Measurements from ENCODE around the gene CREG2.
"Not testable (repeated sequence)": the region's sequence is repeated elsewhere in the genome, so short reads cannot be mapped to it uniquely, and the experiment has no call there.

The CREG2 gene

DNA sequence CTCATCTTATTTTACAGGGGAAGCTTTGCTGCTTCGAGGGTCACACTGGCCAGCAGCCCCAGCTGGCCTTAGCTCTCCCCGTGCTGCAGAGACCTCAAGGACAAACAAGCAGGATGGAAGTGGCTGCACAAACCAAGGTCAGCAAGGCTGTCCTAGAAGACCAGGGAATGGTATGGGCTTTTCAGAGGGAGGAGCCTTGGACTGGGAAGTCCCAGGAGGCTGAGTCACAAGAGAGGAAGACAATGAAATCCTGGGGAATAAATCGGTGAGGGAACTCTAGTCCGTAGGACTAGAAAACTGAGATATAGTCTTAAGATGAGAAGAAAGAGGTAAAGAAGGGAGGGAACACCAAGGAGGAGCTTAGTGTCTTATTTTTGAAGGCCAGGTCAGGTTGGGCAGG, 15.7 kb downstream of the CREG2 start:
- DNase-seq, result no peak

- DNase-seq, result no peak
Observed at GRCh38 chr2:101369100-101369499, 18.2 kb downstream of the CREG2 start.

DNA sequence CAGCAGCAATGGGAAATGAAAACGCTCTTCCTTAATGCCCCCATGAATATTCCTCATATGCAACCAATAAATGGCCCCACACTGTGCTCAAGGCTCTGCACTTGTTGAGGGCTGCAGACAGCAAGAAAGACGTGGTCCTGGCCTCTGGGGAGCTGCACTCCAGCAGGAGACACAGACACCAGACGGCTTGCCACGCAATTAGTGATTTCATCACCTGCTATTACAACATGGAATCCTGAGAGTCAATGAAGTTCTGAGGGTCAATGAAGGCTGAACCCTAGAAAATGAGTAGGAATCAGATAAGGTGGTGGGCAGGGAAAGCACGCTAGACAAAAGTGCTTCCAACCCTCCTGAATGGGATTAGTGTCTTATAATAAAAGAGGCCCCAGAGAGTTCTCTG, 18.9 kb downstream of the CREG2 start:
- no peak for DNase-seq

- DNase-seq, result no peak
Observed at GRCh38 chr2:101367508-101367907, 19.8 kb downstream of the CREG2 start.

GRCh38 chr2:101364878-101365277, 22.4 kb downstream of the CREG2 start:
- no peak for DNase-seq

DNA sequence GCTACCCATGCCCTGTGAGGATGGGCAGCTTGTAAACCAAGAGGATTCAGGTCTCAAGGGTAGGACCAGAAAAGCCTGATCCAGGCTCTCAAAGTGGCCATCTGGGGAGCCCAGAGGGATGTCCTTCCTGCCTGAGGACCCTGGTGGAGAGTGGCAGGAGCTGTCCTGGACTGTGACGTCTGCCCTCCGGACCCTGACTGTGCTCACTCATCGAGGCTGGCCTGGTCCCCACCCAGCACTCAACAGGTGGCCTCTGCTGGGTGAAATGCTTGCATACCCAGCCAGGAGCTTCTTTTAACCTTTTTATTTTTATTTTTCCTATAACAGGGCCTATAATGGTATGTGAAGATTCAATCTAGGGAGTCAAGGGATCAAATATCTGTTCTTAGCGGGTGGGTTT, 24.5 kb downstream of the CREG2 start:
- no peak for DNase-seq

GRCh38 chr2:101362316-101362715, 25.0 kb downstream of the CREG2 start:
- no peak for DNase-seq

GRCh38 chr2:101361522-101361921, 25.8 kb downstream of the CREG2 start:
- no peak for DNase-seq

- DNase-seq, result no peak
Observed at GRCh38 chr2:101361121-101361520, 26.2 kb downstream of the CREG2 start.

DNA sequence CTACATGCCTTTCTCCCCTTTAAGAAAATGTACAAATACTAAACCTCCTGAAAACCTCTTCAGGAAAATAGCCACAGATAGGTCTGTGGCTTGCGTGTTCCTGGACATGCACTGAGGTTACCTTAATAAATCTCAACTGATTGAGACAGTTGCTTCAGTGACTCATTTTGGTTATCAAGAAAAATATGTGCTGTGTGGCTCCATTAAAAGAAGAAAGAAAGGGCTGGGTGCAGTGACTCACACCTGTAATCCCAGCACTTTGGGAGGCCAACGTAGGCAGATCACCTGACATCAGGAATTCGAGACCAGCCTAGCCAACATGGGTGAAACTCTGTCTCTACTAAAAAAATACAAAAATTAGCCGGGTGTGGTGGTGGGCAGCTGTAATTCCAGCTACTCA, 27.1 kb downstream of the CREG2 start:
- no peak for DNase-seq

- no peak for DNase-seq
Observed at GRCh38 chr2:101359410-101359954, 27.8 kb downstream of the CREG2 start.

- no peak for DNase-seq
Observed at GRCh38 chr2:101357376-101357775, 29.9 kb downstream of the CREG2 start.

DNA sequence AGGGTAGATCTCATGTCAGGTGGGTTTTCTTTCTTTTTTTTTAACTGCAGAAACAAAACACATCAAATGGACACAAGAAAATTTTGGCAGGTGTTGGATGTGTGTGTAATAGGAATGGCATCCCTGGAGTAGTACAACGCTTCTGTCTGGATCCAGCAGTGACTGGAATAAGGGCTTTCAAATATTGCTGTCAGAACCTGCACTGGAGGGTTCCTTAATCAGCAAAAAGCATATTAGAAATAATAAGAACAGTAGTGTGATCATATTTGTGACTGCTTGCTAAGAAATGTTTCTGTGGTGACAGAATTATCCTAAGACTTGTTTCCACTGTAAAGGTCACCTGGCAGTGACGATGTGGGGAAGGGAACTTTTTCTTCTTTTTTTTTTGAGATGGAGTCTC, 30.8 kb downstream of the CREG2 start:
- DNase-seq, result no peak

DNA sequence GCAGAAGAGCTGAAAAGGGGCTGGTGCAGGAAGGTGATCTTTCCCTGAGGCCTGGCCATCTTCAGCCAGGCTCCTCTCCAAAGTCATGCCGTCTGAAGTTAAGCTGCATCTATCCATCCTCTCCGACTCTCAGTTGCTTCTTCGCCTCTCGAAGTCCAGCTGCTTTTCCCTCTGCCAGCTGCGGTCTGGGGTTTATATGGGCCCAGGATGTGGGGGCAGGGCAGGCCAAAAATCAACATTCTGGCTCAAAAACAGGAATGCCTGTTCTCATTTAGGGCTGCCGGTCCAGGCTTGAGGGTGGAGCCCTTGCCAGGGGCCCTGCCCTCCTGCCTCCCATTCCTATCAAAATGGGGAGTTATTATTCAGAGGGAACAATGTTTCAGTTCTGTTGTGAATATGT, 31.2 kb downstream of the CREG2 start:
- DNase-seq, result no peak

GRCh38 chr2:101355401-101356054, 31.8 kb downstream of the CREG2 start:
- DNase-seq, result no peak

DNA sequence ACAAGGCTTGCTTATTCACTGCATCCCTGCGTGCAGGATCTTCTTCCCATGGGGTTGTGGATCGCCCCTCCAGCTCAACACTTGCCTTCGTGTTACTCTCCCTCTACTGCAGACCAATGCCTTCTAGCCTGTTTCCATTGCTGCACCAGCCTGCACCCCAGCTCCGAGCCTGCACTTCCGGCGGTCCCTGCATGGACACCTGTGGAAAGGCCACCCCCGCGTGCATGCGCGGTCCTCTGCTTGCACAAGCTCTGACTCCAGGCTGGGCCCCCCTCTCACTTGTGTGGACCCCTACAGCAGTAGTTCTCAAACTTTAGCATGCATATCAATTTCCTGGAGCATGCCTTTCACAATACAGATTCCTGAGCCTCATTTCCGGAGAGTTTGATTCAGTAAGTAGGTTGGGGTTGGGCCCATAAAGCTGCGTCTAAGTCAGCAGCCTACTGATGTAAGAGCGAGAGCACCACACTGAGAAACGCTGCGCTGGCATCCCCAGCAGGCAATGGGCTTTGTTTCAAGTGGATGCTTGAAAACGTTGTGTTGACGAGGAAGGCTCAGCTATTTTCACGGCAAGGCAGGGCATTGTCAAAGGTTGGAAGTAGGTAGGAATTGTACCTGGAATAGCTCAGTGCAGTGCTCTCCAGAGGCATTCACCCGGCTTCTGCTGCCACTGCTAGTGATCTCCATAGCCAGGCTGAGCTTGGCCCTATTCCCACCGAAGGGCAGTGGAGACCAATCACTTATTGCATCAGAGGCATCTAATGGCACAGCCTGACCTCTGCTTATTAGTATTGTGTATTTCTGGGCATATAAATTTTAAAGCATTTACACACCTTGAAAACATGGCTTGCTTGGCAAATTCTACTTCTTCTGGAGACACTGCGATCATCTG, 32.6 kb downstream of the CREG2 start:
- DNase-seq, result no peak

DNA sequence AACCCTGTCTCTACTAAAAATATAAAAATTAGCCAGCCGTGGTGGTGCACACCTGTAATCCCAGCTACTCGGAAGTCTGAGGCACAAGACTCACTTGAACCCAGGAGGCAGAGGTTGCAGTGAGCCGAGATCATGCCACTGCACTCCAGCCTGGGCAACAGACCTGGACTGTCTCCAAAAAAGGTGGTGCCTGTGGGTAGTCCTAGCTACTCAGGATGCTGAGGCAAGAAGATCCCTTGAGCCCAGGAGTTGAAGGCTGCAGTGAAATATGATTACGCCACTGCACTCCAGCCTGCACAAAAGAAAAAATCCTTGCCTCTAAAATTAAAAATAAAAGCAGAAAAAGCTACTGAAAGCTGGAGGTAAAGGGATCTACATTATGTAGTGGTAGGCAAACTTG, 34.7 kb downstream of the CREG2 start:
- not testable (repeated sequence) for DNase-seq

GRCh38 chr2:101351207-101351606, 36.1 kb downstream of the CREG2 start:
- DNase-seq, result no peak

- DNase-seq, result no peak
Observed at GRCh38 chr2:101349893-101350662, 37.2 kb downstream of the CREG2 start.

DNA sequence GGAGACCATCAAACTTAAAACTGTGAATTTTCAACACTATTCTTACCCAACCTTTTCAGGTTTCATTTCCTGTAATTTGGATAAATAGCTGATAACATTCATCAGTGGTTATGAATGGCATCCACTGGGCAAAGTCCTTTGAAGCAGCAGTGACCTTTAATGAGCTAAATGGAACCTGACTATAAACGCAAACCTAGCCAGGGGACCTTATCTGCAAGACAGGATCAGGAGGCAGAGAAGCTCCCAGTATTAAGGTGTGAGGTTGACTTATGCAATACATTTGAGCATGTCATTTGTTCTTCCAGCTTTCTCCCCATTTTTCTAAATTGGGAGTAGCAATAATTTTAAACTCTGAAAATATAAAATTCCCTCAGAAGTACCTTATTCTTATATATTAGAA, 38.4 kb downstream of the CREG2 start:
- DNase-seq, result no peak

DNA sequence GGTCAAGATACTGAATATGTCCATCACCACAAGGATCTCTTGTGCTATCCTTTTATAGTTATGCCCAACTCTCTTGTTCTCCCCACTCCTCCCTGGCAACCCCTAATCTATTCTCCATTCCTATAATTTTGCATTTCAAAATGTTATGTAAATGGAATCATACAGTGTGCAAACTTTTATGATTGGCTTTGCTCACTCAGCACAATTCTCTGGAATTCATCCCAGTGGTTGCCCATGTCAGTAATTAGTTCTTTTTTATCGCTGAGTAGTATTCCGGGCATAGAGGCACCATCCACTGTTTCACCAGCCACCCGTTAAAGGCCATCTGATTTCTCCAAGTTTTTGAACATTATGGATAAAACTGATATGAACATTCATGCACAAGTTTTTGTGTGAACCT, 40.4 kb downstream of the CREG2 start:
- no peak for DNase-seq

- no peak for DNase-seq
Observed at GRCh38 chr2:101344137-101344536, 43.2 kb downstream of the CREG2 start.

GRCh38 chr2:101342625-101343008, 44.7 kb downstream of the CREG2 start:
- no peak for DNase-seq
